Activated naive CD4-positive, alpha-beta T cell treated with anti-CD3 and anti-CD28 coated beads, Interleukin-2, amount 50 U/mL, for 72 hours (primary cell): ENCODE data around the gene FUOM. TPM values are rescaled to one million over a fixed set of nuclear protein-coding genes. Genes with fewer than 3 reads are reported as not detected.
"Not testable (repeated sequence)": the region's sequence is repeated elsewhere in the genome, so short reads cannot be mapped to it uniquely, and the experiment has no call there.

ENCODE experiments used
- ATAC-seq, 2 donors: fragments of 150-1000 bp; cut with Tn5 transposase; 2 replicates each; pipeline ENCODE4 v1.10.0; 2021; ENCODE audit warnings: mild to moderate bottlenecking in 2 of 2, moderate library complexity in 2 of 2
- DNase-seq, 2 donors: peaks; one replicate each; pipeline ENCODE4 v3.0.0; 2021 to 2022; ENCODE audit warnings: low spot score in 2 of 2
- H3K27ac Mint-ChIP-seq, 2 donors: one replicate each; pipeline ENCODE4 v1.8.0; 2022; ENCODE audit warnings: mild to moderate bottlenecking in 2 of 2, mixed read lengths in 2 of 2
- H3K36me3 Mint-ChIP-seq, 2 donors: one replicate each; pipeline ENCODE4 v1.8.0; 2022; ENCODE audit warnings: mixed read lengths in 2 of 2
- H3K9me3 Mint-ChIP-seq, 2 donors: one replicate each; pipeline ENCODE4 v1.8.0; 2022; ENCODE audit warnings: mixed read lengths in 2 of 2
- total RNA-seq, 2 donors: library from RNA; stranded (reverse); gene quantifications; one replicate each; pipeline ENCODE4 v1.2.3, GENCODE V29; 2022

FUOM gene
- total RNA-seq, 2 donors from 2014 or later: 24.1 to 24.2 TPM

DNA sequence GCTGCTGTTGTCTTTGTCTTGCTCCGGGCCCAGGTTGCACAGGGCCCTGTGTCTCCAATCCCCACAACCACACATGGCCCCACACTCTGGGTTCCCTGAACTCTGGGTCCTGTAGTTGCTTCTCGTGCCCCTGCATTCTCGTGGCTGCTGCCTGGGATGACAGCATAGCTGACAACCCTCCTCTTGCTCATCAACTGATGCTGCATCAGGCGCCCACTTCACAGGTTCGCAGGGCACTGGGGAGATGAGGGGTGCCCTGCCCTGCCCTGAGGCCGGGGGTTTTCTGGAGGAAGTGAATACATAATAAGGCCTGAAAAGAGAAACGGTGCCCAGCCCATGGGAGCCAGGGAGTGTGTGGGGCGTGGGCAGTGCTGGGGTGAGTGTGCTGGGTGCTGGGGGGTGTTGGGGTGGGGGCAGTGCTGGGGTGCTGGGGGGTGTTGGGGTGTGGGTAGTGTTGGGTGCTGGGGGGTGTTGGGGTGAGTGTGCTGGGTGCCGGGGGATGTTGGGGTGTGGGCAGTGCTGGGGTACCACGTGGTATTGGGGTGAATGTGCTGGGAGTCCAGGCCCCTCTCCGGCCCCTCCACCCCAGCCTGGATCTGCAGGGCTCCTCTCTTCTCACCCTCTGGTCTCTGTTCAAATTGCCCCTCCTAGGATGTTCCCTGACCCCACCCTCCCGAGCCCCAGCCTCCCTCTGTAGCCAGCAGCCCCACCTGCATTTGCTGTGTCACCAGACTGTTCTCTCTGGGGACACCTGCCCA, 34.1 kb upstream of the FUOM start:
- no peak for DNase-seq
- Mint-ChIP-seq H3K9me3 (no peaks in the 10 kb centered on the region), H3K36me3 (peaks cover 0 to 6% of the 10 kb centered on the region in 2 donors), H3K27ac (peak overlapping the region; percentile 91 to 93)
- no peak for ATAC-seq

GRCh38 chr10:133391249-133391635, 33.4 kb upstream of the FUOM start:
- Mint-ChIP-seq H3K9me3 (no peaks in the 10 kb centered on the region), H3K36me3 (peaks cover 0 to 6% of the 10 kb centered on the region in 2 donors), H3K27ac (peak overlapping the region; percentile 91 to 93)
- no peak for ATAC-seq
- DNase-seq: no peak

DNA sequence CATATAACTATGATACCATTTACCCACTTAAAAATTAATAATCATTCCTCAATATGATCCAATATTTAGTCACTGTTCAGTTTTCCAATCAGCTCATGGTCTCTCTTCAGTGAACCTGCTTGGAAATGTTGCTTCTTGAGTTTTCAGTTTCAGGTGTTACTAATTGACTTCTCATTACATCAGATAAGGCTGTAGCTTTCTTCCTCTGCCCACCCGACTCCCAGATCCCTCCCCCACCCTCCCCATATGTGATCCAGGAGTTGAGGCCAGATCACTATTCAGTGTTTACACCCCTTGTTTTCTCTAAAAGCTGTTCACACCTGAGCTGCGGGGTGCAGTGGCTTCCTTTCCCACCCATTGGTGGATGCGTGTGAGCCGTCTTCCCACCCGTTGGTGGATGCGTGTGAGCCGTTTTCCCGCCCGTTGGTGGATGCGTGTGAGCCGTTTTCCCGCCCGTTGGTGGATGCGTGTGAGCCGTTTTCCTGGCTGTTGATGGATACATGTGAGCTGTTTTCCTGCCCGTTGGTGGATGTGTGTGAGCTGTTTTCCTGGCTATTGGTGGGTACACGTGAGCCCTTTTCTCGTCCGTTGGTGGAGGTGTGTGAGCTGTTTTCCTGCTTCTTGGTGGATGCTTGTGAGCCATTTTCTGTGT, 32.9 kb upstream of the FUOM start:
- Mint-ChIP-seq H3K36me3 (peaks cover 0 to 6% of the 10 kb centered on the region in 2 donors), H3K9me3 (no peaks in the 10 kb centered on the region), H3K27ac (peak overlapping the region; percentile 91 to 93)
- ATAC-seq (peak; percentile 4 to 15), DNase-seq (no peak)

DNA sequence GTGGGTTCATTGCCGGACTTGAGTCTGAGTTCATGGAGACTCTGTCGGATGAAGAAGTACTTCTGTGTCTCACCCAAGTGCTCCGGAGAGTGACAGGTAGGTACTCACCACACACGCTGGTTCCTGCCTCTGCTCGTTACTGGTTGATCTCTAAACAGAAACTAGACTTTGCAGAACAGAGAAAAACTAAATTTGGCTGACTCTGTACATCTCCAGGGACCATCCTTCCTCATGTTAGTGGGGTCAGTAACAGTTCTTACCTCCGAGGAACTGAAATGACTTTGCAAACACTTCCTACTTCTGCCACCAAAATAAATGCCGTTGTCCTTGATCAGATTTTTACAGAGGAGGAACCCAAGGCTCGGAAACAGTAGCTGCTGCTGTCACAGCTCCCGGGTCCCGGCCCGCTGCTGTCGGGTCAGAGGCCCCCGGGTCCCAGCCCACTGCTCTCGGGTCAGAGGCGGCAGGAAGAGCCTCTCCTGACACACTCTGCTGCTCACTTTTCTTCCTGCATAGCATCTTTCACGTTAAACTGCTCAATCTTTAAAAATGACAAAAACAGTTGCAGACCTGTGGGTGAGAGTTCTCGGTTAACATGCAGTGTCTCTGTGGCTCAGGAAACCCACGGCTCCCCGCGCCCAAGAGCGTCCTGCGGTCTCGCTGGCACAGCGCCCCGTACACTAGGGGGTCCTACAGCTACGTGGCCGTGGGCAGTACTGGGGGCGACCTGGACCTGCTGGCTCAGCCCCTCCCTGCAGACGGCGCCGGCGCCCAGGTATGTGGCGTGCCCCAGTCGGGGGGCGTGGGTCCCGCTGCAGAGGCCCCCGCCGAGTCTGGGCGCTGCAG, 31.4 kb upstream of the FUOM start:
- H3K27ac Mint-ChIP-seq: peak overlapping the region; percentile 82 to 91
- H3K9me3 Mint-ChIP-seq: no peaks in the 10 kb centered on the region
- H3K36me3 Mint-ChIP-seq: no peaks in the 10 kb centered on the region
- ATAC-seq (peak; percentile 29 to 49), DNase-seq (no peak)

- DNase-seq (no peak), ATAC-seq (no peak)
- no peaks in the 10 kb centered on the region for H3K9me3 Mint-ChIP-seq
- H3K27ac Mint-ChIP-seq: peak overlapping the region; percentile 82 to 91
- no peaks in the 10 kb centered on the region for H3K36me3 Mint-ChIP-seq
Observed at GRCh38 chr10:133388236-133388972, 30.6 kb upstream of the FUOM start.

DNA sequence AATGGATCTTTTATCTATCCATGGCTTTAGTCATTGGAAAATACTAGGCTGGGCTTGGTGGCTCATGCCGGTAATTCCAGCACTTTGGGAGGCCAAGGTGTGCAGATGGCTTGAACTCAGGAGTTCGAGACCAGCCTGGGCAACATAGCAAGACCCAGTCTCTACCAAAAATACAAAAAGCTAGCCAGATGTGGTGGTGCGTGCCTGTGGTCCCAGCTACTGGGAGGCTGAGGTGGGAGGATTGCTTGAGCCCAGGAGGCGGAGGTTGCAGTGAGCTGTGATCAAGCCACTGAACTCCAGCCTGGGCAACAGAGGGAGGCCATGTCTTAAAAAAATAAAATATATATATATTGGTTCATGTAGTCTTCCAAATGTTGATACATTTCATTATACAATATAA, 29.1 kb upstream of the FUOM start:
- ATAC-seq, H3K9me3 Mint-ChIP-seq, DNase-seq: not testable (repeated sequence)

GRCh38 chr10:133385214-133385613, 27.4 kb upstream of the FUOM start:
- no peak for DNase-seq
- Mint-ChIP-seq H3K9me3 (no peaks in the 10 kb centered on the region), H3K36me3 (no peaks in the 10 kb centered on the region), H3K27ac (no peak overlapping the region)
- no peak for ATAC-seq

More for the DNA sequence above, 29.1 kb upstream of the FUOM start:
- not testable (repeated sequence) for H3K36me3 Mint-ChIP-seq, H3K27ac Mint-ChIP-seq

DNA sequence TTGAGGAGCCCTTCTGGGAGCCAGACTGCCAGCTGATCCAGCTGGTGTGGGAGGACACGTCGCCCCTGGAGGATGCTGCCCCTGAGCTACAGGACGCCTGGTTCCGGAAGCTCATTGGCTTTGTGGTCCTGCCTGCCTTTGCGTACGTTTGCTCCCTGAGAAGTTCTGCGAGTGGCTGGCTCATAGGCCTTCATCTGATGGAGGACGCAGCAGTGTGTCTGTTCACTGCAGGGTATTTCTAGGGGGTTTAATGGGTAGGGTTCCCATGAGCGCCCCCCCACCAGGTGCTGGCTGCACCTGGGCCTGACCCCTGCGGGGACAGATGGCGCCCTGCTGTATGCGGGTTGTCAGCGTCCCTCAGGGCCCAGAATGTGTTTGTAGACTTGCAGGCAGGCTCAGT, 26.3 kb upstream of the FUOM start:
- Mint-ChIP-seq H3K9me3 (no peaks in the 10 kb centered on the region), H3K27ac (no peak overlapping the region), H3K36me3 (no peaks in the 10 kb centered on the region)
- no peak for DNase-seq
- no peak for ATAC-seq

- DNase-seq: no peak
- Mint-ChIP-seq H3K9me3 (no peaks in the 10 kb centered on the region), H3K36me3 (no peaks in the 10 kb centered on the region), H3K27ac (no peak overlapping the region)
- ATAC-seq: no peak
Observed at GRCh38 chr10:133383551-133383950, 25.7 kb upstream of the FUOM start.

DNA sequence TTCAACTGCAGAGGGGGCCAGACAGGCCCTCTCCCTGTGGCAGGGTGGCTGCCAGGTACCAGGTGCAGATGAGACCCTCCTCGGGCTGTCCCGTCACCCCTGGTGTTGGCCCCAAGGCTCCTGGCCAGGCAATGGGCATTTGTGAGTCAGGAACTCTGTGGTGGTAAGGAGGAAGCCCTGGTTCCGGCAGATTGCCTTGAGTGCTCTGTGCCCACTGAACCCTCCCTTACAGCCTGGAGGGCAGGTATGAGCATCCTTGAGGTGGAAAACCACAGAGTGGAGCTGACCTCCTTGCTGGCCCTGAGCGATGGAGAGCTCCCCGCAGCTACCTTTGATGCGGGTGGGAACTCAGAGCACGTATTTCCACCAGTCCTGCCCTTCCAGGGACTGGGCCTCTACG, 23.2 kb upstream of the FUOM start:
- DNase-seq (no peak), ATAC-seq (no peak)
- H3K9me3 Mint-ChIP-seq: no peaks in the 10 kb centered on the region
- no peak overlapping the region for H3K27ac Mint-ChIP-seq
- no peaks in the 10 kb centered on the region for H3K36me3 Mint-ChIP-seq

DNA sequence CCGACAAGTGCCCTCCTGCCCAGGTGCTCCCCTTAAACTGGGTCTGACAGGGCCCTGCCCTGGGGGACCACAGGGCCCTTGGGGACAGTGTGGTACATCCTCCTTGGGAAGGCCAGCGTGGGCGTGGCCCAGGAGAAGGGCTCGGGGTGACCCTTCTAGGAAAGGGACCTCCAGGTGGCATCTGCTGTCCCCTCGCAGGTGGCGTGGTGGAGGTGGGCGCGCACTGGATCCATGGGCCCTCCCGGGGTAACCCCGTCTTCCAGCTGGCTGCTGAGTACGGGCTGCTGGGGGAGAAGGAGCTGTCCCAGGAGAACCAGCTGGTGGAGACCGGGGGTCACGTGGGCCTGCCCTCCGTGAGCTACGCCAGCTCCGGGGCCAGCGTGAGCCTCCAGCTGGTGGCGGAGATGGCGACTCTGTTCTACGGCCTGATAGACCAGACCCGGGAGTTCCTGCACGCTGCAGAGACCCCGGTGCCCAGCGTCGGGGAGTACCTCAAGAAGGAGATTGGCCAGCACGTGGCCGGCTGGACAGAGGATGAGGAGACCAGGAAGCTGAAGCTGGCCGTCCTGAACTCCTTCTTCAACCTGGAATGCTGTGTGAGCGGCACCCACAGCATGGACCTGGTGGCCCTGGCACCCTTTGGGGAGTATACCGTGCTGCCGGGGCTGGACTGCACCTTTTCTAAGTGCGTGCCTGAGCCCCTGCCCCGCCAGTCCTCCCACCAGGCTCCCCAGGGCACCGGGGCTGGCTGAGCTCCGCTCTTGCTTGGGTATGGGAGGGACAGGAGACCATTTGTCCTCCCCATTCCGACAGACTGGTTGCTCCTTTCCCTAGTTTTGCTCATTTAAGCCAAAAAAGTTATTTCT, 22.2 kb upstream of the FUOM start:
- no peak for DNase-seq
- Mint-ChIP-seq H3K9me3 (no peaks in the 10 kb centered on the region), H3K36me3 (no peaks in the 10 kb centered on the region), H3K27ac (peak overlapping the region in 1 of 2 donors; percentile 36)
- no peak for ATAC-seq

DNA sequence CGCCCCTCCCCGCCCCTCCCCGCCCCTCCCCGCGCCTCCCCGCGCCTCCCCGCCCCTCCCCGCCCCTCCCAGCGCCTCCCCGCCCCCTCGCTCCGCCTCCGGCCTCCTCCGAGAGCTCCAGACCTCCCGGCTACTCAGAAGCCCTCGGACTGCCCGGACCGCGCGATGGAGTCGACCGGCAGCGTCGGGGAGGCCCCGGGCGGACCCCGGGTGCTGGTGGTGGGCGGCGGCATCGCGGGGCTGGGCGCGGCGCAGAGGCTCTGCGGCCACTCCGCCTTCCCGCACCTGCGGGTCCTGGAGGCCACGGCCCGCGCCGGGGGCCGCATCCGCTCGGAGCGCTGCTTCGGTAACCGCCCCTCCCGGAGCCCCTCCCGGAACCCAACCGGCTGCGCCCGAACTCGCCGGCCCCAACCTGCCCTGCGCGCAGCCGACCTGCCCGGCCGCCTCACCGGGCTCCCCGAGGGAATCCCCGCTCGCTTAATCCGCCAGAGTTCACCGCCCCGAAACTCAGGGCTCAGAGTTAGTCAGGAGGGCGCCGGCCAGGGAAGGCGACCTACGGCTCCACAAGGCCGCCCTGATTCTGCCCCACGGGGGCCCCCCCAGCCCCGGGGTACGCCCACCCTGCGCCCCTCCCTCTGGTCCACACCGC, 21.5 kb upstream of the FUOM start, which contains the start of gene PAOX:
PAOX (plus strand) TSS at position 111 of the 649 bp plus-strand sequence; CDS start at position 166, 55 bp downstream.
- ATAC-seq (peak; percentile 61 to 86), DNase-seq (peak; percentile 54 to 84)
- H3K36me3 Mint-ChIP-seq: no peaks in the 10 kb centered on the region
- H3K9me3 Mint-ChIP-seq: no peaks in the 10 kb centered on the region
- H3K27ac Mint-ChIP-seq: no peak within 1 kb of the TSS

DNA sequence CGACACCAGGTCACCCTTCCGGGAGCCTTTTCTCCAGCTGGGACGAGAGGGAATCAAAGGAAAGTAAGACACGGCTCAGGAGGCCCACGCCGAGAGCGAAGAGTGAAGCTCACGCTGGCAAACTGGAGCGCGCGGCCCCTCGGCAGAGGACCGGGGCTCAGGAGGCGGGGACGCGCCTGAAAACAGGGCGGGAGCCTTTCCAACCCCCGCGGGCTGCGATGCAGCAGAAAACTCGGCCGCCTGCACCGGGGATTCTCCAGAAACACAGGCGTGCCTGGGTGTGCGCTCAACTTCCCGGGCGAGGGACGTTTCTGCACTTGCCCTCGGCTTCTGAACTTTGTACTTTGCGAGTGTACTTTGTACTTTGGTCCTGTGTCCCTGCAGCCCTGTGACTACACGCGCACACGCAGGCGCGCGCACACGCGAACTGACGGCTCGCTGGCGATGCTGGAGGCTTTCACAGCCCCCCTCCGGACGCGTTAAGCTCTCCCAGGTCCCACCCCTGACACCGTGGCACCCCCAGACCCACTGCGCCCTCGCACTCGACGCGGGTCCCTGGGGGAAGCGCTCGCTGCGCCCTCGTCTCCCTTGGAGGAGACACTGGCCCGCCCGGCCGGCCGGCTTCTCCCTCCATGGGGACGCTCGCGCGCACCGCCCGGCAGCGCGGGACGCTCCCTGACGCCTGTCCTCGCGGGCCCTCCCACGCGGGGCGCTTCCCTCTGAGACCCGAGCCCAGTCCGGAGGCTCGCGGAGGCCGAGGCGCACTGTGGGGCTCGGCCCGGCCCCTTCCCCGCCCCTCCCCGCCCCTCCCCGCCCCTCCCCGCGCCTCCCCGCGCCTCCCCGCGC, 20.7 kb upstream of the FUOM start:
- ATAC-seq (peak; percentile 59 to 75), DNase-seq (peak; percentile 63 to 76)
- no peaks in the 10 kb centered on the region for H3K36me3 Mint-ChIP-seq
- H3K9me3 Mint-ChIP-seq: no peaks in the 10 kb centered on the region
- H3K27ac Mint-ChIP-seq: no peak overlapping the region

GRCh38 chr10:133377818-133378250, 20.0 kb upstream of the FUOM start:
- ATAC-seq (no peak), DNase-seq (no peak)
- Mint-ChIP-seq H3K36me3 (no peaks in the 10 kb centered on the region), H3K9me3 (no peaks in the 10 kb centered on the region), H3K27ac (no peak overlapping the region)
